IPS-20b (cell line): ENCODE results near the gene NTHL1.

Experiments used
- H3K27ac ChIP-seq: one replicate; pipeline ENCODE4 v1.5.1; 2013; ENCODE audit warnings: low read length
- H3K27me3 ChIP-seq: 2 replicates; pipeline ENCODE4 v1.6.1; 2013; ENCODE audit warnings: mild to moderate bottlenecking, low read length, inconsistent platforms; ENCODE audit not compliant: insufficient read depth
- H3K36me3 ChIP-seq: 2 replicates; pipeline ENCODE4 v1.6.1; 2013; ENCODE audit warnings: low read depth, mild to moderate bottlenecking, inconsistent platforms, low read length, moderate library complexity; ENCODE audit not compliant: insufficient read depth
- H3K4me1 ChIP-seq: 2 replicates; pipeline ENCODE4 v1.6.1; 2013; ENCODE audit warnings: mild to moderate bottlenecking, control low read depth, inconsistent platforms, low read length, moderate library complexity; ENCODE audit not compliant: insufficient read depth
- H3K4me3 ChIP-seq: 2 replicates; pipeline ENCODE4 v1.5.1; 2013; ENCODE audit warnings: mild to moderate bottlenecking, low read length, inconsistent platforms
- H3K9ac ChIP-seq: 2 replicates; pipeline ENCODE4 v1.6.1; 2013; ENCODE audit warnings: low read depth, mild to moderate bottlenecking, inconsistent platforms, low read length, moderate library complexity
- H3K9me3 ChIP-seq: 2 replicates; pipeline ENCODE4 v1.6.1; 2013; ENCODE audit warnings: mild to moderate bottlenecking, low read depth, low read length, inconsistent platforms; ENCODE audit not compliant: insufficient read depth

Gene NTHL1

DNA sequence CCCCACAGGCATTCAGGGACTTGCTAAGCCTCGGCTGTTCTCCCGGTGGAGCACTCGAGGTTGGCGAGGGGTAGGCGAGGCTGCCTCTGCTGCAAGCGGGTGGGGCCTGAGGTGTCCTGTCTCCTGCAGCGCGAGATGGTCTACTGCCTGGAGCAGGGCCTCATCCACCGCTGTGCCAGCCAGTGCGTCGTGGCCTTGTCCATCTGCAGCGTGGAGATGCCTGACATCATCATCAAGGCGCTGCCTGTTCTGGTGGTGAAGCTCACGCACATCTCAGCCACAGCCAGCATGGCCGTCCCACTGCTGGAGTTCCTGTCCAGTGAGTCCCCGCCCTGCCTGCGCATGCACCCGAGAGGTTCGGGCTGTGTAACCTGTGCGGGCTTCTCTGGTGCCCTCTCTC, 26.4 kb upstream of the NTHL1 start:
- H3K4me1 ChIP-seq, result no peaks in the 10 kb centered on the region

DNA sequence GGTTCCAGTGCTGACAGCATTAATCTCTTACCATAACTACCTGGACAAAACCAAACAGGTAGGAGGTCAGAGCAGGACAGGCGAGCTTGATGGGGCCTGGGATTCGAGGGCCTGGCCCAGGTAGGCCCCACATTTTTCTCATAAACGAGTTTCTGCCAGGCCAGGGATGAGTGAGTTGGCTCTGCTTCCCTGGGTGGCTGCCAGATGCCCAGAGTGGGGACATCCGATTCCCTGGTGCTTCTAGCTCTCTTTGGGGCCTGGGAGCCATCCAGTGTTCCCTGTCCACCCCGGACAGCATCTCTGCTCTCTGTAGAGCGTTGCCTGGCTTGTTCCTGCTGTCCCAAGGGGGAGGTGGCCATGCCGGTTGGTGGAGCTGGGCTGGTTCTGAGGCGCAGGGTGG, 25.3 kb upstream of the NTHL1 start:
- H3K4me1 ChIP-seq, result no peaks in the 10 kb centered on the region
- peaks cover 24% of the 10 kb centered on the region for H3K36me3 ChIP-seq
- no peak overlapping the region for H3K4me3 ChIP-seq
- no peak overlapping the region for H3K9ac ChIP-seq
- H3K27me3 ChIP-seq, result no peaks in the 10 kb centered on the region
- H3K27ac ChIP-seq, result no peak overlapping the region
- H3K9me3 ChIP-seq, result no peaks in the 10 kb centered on the region

More for the DNA sequence above, 26.4 kb upstream of the NTHL1 start:
- H3K27ac ChIP-seq, result no peak overlapping the region
- H3K36me3 ChIP-seq, result peaks cover 21% of the 10 kb centered on the region
- H3K4me3 ChIP-seq, result no peak overlapping the region
- no peaks in the 10 kb centered on the region for H3K9me3 ChIP-seq
- no peaks in the 10 kb centered on the region for H3K27me3 ChIP-seq
- H3K9ac ChIP-seq, result no peak overlapping the region

DNA sequence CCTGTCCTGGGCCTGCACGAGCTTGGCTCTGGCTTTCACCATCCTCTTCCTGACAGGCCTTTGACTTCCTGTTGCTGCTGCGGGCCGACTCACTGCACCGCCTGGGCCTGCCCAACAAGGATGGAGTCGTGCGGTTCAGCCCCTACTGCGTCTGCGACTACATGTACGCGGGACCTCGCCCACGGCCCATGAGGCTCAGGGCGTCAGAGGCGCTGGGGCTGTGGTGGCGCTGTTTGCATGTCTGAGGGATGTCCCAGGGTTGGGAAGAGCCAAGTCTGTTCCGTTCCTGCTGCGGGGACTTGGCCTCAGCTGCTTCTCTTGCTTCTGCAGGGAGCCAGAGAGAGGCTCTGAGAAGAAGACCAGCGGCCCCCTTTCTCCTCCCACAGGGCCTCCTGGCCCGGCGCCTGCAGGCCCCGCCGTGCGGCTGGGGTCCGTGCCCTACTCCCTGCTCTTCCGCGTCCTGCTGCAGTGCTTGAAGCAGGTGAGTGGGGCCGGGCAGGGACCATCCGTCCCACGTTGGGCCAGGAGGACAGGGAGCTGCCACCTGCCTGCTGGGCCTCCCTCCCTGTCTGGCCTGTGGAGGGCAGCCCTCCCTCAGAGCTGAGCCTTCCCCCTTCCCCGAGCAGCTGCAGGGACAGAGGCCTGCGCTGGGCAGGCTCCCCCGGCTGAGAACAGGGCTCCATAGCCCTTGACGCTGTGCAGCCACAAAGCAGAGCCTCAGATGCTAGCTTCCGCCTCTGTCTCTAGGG, 24.0 kb upstream of the NTHL1 start:
- no peak overlapping the region for H3K4me3 ChIP-seq
- H3K36me3 ChIP-seq, result peaks cover 25% of the 10 kb centered on the region
- H3K9me3 ChIP-seq, result no peaks in the 10 kb centered on the region
- H3K27ac ChIP-seq, result no peak overlapping the region
- no peaks in the 10 kb centered on the region for H3K27me3 ChIP-seq
- H3K4me1 ChIP-seq, result no peaks in the 10 kb centered on the region
- H3K9ac ChIP-seq, result no peak overlapping the region

DNA sequence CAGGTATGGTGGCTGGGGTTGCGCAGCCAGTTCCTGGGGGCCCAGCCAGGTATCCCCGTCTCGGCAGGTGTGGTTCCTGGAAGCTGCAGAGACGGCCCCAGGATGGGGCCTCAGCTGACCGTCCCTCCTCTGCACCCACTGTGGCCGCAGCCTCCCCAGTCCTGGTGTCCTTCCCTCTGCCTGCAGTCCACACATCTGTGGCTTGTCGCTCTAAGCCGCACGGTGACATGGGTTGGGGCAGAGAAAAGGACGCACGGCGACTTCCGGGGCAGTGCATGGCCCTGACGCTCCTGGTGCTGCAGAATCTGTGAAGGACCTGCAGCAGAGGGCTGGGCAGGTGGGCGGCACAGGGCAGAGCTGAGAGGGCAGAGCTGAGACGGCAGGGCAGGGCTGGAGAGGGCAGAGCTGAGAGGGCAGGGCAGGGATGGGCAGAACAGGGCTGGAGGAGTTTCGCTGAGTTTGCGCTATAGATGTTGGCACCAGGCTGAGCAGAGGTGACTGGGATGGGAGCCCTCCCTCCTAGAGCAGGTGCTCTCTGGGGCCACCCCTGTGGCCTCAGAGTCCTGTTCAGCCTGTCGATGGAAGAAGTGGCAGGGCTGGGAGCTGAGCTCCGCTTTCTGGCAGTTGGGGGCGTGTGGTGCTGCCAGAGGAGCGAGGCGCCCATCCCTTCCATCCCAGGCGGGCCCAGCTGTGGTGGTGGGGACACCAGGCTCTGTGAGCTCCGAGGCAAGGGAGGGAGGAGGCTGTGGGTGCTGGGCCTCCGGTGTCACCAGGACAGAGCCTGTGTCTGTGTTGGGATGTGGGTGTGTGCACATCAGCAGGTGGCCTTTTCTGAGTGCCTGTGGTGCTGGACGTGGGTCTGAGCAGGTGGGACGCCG, 23.2 kb upstream of the NTHL1 start:
- Histone ChIP-seq H3K4me1 (no peaks in the 10 kb centered on the region), H3K27ac (no peak overlapping the region), H3K27me3 (no peaks in the 10 kb centered on the region), H3K9ac (no peak overlapping the region), H3K4me3 (no peak overlapping the region), H3K9me3 (no peaks in the 10 kb centered on the region), H3K36me3 (peaks cover 33% of the 10 kb centered on the region)

GRCh38 chr16:2066139-2066538, 18.5 kb upstream of the NTHL1 start:
- no peak overlapping the region for H3K27ac ChIP-seq
- no peaks in the 10 kb centered on the region for H3K4me1 ChIP-seq
- H3K27me3 ChIP-seq, result no peaks in the 10 kb centered on the region
- no peak overlapping the region for H3K4me3 ChIP-seq
- no peak overlapping the region for H3K9ac ChIP-seq
- H3K36me3 ChIP-seq, result peaks cover 25% of the 10 kb centered on the region
- H3K9me3 ChIP-seq, result no peaks in the 10 kb centered on the region

GRCh38 chr16:2064368-2064945, 16.8 kb upstream of the NTHL1 start:
- no peak overlapping the region for H3K9ac ChIP-seq
- no peak overlapping the region for H3K4me3 ChIP-seq
- no peaks in the 10 kb centered on the region for H3K4me1 ChIP-seq
- H3K27ac ChIP-seq, result no peak overlapping the region
- H3K9me3 ChIP-seq, result no peaks in the 10 kb centered on the region
- no peaks in the 10 kb centered on the region for H3K27me3 ChIP-seq
- H3K36me3 ChIP-seq, result peaks cover 21% of the 10 kb centered on the region

DNA sequence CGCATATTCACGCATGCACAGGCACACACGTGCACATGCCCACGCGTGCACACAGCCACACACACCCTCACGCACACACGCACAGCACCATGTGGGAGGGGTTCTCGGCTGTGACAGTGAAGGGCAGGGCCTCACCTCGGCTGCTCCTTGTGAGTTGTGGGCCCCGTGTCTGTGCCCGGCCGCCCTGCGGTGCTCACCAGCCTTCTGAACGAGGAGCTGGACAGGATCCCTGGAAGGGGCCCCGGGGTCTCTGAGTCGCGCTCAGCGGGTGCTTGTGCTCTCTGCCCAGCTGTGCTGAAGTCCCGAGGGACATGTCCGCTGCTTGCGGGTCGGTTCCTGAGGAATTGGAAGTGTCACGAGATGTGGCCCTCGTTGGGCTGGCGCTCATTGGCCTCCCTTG, 16.2 kb upstream of the NTHL1 start:
- Histone ChIP-seq H3K27me3 (no peaks in the 10 kb centered on the region), H3K36me3 (peaks cover 18% of the 10 kb centered on the region), H3K27ac (no peak overlapping the region), H3K9me3 (no peaks in the 10 kb centered on the region), H3K4me1 (no peaks in the 10 kb centered on the region), H3K9ac (no peak overlapping the region), H3K4me3 (no peak overlapping the region)

DNA sequence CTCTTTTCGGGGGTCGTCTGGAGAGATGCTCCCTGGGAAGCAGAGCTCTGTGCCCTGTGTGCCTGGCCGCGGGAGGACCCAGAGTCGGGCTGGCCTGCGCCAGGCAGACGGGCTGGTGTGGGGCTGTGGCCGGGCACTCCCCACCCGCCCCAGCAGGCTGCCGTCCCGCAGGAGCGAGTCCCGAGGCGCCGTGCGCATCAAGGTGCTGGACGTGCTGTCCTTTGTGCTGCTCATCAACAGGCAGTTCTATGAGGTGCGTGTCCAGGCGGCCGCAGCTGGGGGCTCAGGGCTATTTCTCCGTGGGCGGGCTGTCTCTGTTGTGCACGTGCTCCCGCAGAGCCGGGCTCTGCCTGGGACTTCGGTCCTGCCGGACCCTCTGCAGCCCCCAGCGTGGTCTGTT, 15.2 kb upstream of the NTHL1 start:
- Histone ChIP-seq H3K9me3 (no peaks in the 10 kb centered on the region), H3K9ac (no peak overlapping the region), H3K4me3 (no peak overlapping the region), H3K27ac (no peak overlapping the region), H3K36me3 (peaks cover 14% of the 10 kb centered on the region), H3K27me3 (no peaks in the 10 kb centered on the region), H3K4me1 (no peaks in the 10 kb centered on the region)

GRCh38 chr16:2061526-2061925, 13.9 kb upstream of the NTHL1 start:
- Histone ChIP-seq H3K36me3 (peaks cover 20% of the 10 kb centered on the region), H3K9ac (no peak overlapping the region), H3K4me1 (no peaks in the 10 kb centered on the region), H3K4me3 (no peak overlapping the region), H3K27ac (no peak overlapping the region), H3K27me3 (no peaks in the 10 kb centered on the region), H3K9me3 (no peaks in the 10 kb centered on the region)

DNA sequence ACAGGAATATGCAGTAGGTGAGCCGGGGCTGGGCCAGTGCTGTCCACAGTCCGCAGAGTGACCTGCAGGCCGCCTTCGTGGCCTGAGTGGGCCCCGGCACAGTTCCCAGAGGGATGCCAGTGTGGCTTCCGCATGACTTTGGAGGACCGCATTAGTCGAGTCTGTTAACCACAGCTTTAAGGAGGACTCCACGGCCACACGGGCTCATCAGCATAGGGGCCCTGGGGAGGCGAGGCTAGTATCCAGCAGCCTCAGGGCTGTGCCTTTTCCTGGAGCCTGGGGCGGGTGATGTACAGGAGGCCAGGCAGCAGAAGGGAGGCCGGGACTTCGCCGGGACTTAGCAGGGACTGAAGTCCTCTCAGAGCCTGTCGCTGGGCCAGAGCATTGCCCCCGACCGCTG, 13.4 kb upstream of the NTHL1 start:
- Histone ChIP-seq H3K36me3 (peaks cover 16% of the 10 kb centered on the region), H3K27me3 (no peaks in the 10 kb centered on the region), H3K4me3 (no peak overlapping the region), H3K4me1 (no peaks in the 10 kb centered on the region), H3K9ac (no peak overlapping the region), H3K27ac (no peak overlapping the region), H3K9me3 (no peaks in the 10 kb centered on the region)

DNA sequence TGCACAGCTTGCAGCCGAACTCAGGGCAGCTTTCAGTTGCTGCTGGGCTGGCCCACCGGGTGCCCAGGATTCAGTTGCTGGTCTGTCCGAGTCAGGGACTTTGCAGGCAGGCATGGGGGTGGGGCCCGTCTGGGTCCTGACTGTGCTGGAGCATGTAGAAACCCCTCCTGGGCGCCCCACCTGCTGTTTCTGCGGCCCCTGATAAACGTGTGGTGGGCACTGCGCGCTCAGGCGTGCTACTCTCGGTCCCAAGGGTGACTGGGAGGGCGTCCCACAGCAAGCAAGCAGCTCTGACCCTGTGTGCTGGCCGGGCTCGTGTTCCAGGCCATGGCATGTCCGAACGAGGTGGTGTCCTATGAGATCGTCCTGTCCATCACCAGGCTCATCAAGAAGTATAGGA, 12.7 kb upstream of the NTHL1 start:
- Histone ChIP-seq H3K9me3 (no peaks in the 10 kb centered on the region), H3K9ac (no peak overlapping the region), H3K27me3 (no peaks in the 10 kb centered on the region), H3K36me3 (peaks cover 9% of the 10 kb centered on the region; the same call in 1 of the 2 replicates), H3K4me1 (no peaks in the 10 kb centered on the region), H3K27ac (no peak overlapping the region), H3K4me3 (no peak overlapping the region)
